AG20443 (cell line): ENCODE data around the gene RBM10.
A peak's percentile ranks its signal among the peaks of the same experiment; 100 is the strongest.

ENCODE experiments used
- DNase-seq: peaks from one replicate; pipeline ENCODE4 v3.0.0; 2012; ENCODE audit warnings: low spot score, mixed read lengths

Gene RBM10

DNA sequence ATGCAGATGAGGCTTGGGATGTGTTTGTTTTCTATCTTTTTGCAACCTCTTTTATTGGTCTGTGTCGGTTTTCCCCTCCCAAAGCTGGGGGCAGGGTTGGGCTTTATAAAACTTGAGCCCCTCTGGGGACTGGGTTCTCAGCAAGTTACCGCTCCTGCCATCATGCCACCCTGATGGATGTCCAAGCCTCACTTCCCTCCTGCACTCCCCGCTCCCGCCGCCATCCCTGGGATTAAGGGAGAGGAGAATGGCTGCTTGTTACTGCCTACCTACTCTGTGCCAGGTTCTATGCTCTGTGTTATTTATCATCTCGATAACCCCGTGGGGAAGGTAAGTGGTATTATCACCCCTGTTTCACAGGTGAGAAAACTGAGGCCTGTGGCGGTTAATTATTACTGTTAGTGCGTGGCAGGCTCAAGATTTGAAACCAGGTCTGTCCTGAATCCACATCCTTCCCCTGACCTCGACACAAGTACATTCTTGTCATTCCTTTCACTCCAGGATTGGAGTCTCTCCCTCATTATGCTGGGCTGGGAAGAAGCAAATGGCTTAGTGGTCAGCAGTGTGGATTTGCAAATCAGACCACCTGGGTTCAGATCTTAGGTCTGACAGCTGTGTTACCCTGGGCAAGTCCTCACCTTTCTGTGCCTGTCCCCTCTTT lies 53.1 kb downstream of the RBM10 start:
- DNase-seq: no peak

DNA sequence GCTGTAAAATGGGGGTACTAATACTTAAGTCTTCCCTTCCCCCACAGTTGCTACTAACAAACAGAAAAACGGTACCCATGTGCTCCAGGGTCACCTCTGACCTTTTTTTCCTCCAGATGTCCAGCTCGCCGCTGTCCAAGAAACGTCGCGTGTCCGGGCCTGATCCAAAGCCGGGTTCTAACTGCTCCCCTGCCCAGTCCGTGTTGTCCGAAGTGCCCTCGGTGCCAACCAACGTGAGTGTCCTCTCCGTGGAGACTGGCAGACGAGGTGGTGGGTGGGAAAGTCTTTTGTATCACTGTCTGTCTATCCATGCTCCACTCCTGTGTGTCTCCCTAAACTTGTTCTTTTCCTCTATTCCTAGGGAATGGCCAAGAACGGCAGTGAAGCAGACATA lies 53.7 kb downstream of the RBM10 start:
- no peak for DNase-seq

DNA sequence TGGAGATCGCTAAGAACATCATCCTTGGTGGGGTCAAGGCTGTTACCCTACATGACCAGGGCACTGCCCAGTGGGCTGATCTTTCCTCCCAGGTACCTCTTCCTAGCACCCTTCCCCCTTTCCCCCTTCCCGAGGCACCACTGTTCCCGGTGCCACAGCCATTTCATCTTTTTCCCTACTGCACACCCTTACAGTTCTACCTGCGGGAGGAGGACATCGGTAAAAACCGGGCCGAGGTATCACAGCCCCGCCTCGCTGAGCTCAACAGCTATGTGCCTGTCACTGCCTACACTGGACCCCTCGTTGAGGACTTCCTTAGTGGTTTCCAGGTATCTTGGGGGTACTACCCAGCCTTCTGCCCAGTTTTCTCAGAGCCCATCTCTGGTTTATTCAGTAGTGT lies 54.3 kb downstream of the RBM10 start:
- no peak for DNase-seq

DNA sequence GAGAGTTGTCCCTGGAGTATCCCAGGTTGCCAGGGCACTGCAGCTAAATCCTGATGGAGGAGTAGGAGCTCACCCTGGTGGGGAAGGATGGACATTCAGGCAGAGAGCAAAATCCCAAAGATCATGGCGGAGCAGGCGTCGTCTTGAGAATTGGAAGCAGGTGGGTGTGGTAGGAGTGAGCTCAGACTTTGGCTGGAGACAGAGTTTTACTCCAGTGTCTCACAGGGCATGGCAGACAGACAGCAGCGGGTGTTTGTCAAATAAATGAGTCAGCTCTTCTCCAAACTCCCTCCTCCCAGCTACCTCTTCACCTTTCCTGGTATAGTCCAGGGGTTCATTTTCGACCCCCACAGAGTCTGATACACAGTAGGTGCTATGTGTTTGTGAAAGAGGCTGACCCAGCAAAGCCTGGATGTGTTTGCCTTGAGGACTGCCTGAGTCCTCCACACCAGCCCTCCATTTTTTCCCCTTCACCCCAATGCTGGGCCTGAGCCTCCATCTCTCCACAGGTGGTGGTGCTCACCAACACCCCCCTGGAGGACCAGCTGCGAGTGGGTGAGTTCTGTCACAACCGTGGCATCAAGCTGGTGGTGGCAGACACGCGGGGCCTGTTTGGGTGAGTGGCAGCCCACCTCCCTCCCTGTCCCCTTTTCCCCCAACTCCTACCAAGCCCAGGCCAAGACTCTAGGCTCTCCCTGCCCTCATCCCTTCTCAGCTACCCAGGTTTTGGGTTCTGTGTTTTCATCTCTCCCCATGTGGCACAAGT lies 55.5 kb downstream of the RBM10 start:
- DNase-seq: peak; percentile 78

DNA sequence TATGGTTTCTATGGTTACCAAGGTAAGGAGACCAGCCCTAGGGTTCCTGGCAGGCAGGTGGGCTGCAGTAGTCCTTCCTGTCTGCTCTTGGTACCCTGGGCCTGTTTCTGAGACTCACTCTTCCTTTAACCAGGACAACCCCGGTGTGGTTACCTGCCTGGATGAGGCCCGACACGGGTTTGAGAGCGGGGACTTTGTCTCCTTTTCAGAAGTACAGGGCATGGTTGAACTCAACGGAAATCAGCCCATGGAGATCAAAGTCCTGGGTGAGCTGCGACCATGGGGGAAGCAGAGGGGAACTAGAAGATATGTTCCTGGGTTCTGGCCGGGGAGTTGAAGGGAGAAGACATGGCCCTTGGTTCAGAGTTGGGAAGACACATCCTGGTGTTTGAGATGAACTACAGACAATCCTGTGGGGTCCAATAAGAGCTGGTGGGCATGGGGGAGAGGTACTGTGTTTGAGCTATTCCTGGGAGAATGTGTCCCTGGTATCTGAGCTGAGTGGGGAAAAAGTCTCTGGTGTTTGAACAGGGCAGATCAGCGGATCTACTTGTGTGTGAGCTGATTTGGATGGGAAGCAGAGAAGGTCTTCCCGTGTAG lies 56.4 kb downstream of the RBM10 start:
- no peak for DNase-seq

DNA sequence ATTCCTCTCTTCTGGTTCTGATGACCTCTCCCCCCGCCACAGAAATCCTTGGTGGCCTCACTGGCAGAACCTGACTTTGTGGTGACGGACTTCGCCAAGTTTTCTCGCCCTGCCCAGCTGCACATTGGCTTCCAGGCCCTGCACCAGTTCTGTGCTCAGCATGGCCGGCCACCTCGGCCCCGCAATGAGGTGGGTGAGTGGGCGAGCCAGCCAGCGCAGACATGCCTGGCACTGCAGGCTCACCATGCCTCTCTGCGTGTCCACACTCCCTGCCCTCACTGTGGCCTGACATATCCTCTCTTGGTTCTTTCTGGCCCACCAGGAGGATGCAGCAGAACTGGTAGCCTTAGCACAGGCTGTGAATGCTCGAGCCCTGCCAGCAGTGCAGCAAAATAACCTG lies 57.3 kb downstream of the RBM10 start:
- DNase-seq: no peak

DNA sequence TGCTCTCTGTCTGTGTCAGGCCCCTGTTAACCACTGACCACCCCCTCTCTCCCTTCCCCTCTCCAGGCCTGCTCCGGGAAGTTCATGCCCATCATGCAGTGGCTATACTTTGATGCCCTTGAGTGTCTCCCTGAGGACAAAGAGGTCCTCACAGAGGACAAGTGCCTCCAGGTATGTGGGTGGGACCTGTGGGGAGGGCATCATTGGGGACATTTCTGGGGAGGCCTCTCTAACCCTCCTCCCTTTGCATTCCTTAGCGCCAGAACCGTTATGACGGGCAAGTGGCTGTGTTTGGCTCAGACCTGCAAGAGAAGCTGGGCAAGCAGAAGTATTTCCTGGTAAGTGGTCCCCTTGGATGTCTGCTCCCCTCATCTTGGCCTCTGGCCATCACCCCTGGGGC lies 57.9 kb downstream of the RBM10 start:
- DNase-seq: no peak

DNA sequence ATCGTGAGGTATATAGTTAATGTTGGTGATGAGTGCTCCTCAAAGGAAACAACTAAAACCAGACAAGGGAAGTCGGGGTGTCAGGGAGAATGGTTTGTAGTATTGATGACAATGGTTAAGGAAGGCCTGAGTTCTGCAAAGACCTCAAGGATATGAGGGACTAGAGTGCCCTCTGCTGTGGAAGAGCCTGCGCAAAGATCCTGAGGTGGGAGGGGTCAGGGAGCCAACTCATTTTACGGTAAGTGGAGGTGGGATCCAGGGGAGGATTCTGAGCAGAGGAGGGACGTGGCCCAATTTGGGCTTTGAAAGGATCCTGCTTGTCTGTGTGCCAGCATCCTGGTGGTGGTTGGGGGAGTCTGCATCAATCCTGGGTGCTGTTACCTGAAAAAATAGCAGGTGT lies 59.9 kb downstream of the RBM10 start:
- no peak for DNase-seq

DNA sequence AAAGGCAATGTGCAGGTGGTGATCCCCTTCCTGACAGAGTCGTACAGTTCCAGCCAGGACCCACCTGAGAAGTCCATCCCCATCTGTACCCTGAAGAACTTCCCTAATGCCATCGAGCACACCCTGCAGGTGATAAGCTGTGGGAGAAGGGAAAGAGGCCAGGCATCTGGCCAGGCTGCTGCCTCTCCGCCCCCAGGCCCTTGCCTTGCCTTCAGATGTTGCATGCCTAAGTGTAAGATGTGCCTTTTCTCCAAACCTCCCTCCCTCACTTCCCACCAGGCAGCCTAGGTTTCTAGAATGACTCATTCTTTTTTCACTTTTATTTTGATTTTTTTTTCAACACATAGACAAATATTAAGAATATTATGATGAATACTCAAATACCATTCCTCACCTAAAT lies 61.3 kb downstream of the RBM10 start:
- DNase-seq: no peak

DNA sequence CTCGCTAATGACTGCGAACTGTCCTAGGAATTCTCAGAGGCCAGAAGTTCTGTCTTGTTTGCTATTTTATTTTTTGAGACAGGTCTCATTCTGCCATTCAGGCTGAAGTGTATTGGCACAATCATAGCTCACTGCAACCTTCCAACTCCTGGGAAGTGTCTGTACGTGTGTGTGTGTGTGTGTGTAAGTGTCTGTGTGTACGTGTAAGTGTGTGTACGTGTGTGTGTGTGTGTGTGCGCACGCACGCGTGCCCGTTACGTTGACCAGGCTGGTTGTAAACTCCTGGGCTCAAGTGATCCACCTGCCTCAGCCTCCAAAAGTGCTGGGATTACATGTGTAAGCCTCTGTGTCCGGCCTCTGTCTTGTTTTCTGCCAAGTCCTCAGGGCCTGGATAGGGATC lies 63.1 kb downstream of the RBM10 start:
- no peak for DNase-seq

DNA sequence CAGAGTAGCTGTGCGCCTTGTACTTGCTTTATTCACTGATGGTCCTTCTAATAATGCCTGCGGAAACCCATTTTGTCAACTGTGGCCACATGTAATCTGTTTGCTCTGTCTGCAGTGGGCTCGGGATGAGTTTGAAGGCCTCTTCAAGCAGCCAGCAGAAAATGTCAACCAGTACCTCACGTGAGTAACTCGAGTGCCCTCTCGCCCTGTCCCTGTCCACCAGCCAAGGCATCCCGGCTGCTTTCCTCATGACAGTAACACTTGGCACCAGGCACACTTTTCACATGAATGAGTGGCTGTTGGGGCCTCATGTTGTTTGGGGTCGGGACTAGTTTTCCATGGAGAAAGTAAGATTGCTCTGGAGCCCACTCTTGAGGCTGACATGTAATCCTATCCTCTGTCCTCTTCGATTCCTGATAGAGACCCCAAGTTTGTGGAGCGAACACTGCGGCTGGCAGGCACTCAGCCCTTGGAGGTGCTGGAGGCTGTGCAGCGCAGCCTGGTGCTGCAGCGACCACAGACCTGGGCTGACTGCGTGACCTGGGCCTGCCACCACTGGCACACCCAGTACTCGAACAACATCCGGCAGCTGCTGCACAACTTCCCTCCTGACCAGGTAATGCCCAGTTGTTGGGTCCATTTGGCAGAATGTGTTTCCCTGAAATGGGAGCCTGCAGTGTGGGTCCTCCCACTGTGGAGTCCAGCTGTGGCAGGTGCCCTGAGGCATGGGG lies 64.7 kb downstream of the RBM10 start:
- DNase-seq: no peak

DNA sequence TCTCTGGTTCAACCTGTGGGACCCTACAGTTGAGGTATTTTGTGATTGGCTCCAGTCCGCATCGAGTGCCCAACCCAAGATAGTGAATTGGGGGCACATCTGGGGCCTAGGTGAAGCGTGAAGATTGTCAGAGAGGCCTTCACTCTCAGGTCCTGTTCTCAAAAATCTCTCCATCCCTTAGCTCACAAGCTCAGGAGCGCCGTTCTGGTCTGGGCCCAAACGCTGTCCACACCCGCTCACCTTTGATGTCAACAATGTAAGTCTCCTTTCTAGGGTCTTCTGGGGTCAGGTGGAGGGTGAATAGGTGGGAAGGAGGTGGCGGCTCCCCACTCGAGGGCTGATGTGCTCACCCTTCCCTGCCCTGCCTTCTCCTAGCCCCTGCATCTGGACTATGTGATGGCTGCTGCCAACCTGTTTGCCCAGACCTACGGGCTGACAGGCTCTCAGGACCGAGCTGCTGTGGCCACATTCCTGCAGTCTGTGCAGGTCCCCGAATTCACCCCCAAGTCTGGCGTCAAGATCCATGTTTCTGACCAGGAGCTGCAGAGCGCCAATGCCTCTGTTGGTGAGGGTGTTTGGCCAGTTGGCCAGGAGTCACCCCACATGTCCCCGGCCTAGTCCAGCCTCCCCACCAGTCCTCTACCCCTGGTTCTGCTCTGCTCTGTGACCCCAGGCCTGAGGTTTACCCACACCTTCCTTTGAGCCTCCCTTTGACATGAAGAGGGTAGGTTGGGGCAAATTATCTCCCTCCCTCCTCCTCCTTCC lies 65.8 kb downstream of the RBM10 start:
- DNase-seq: no peak

DNA sequence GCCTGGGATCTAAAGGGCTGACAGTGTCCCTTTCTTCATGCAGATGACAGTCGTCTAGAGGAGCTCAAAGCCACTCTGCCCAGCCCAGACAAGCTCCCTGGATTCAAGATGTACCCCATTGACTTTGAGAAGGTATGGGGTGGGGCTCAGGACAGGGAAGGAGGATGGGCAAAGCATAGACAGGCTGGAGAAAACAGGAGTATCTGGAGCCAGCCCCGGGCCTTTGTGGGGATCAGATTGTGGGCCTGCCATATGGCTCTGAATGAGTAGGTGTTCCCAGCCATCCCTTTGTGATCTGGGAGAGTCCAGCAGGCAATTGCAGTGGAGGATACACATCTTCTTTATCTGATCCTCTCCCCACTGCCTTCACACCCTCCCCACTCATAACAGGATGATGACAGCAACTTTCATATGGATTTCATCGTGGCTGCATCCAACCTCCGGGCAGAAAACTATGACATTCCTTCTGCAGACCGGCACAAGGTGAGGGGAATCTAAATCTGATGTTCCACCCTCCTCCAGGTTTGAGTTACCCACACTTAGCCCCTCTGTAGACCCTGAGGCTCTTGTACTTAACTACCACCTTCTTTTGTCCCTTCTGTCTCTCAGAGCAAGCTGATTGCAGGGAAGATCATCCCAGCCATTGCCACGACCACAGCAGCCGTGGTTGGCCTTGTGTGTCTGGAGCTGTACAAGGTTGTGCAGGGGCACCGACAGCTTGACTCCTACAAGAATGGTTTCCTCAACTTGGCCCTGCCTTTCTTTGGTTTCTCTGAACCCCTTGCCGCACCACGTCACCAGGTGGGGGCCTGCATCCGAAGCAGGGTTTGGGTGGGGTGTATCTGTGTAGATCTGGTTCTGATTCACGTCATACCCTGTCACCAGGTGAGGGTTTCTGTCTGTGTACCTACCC lies 67.6 kb downstream of the RBM10 start:
- DNase-seq: no peak

DNA sequence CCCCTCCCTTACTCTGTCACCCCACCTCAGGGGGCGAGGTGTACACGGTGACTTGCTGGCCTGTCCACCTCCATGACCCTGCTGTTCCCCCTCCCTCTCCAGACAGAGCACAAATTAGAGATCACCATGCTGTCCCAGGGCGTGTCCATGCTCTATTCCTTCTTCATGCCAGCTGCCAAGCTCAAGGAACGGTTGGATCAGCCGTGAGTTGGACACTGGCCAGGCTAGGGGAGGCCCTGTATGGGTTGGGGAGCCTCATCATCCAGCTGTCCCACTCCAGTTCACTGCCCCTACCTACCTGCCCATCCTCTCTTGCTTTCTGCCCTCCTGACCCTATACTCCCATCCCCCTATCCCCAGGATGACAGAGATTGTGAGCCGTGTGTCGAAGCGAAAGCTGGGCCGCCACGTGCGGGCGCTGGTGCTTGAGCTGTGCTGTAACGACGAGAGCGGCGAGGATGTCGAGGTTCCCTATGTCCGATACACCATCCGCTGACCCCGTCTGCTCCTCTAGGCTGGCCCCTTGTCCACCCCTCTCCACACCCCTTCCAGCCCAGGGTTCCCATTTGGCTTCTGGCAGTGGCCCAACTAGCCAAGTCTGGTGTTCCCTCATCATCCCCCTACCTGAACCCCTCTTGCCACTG lies 69.5 kb downstream of the RBM10 start:
- no peak for DNase-seq

DNA sequence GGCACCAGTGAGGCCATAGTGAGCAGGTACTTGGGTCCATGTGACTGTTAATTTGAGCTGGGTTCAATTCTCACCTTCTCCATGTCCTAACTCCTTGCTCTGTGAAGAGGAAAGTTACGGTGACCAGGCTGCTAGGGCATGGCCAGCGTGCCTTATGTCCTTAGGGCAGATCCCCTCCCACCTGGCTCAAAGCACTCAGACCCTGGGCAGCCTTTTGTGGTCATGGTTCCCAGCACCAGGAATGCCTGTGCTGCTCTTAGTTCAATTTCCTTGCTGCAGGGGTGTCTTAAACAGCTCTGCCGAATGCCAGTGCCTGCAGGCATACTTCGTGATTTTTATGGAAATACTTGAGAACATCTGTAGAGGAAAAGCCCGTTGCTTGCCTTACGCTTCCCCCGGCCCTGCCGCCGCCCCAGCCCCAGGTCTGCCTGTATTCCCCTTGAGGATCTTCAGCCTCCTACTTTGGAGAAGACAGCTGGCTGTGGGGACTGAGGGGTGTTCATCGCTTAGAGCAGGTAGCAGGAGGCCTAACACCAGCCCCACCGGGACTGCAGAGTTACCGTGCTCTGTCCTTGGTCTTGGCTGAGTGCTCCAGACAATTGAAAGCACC lies 70.4 kb downstream of the RBM10 start:
- DNase-seq: no peak

DNA sequence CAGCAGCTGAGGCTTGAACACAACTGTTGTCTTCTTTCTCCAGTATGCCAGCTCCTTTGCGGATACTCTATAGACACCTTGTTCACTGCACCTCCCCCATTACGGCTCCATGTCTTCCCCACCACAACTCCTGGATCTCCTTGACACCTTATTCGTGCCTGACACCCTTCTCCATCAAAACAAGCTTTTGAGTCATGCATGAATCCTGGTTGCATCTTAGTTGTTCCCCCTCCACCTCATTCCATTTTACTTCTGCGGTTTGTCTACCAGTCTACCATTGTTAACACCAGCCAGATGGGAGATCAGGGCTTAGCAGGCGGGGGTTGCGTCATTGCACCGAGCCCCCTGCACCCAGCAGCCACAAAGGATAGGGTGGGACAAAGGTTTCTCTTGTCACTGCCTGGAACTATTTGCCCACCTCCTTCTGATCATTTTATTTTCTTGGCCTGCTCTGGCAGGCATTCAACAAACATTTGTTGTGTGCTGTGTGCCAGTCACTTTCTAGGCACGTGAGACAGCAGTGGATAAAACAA lies 71.4 kb downstream of the RBM10 start:
- DNase-seq: no peak

DNA sequence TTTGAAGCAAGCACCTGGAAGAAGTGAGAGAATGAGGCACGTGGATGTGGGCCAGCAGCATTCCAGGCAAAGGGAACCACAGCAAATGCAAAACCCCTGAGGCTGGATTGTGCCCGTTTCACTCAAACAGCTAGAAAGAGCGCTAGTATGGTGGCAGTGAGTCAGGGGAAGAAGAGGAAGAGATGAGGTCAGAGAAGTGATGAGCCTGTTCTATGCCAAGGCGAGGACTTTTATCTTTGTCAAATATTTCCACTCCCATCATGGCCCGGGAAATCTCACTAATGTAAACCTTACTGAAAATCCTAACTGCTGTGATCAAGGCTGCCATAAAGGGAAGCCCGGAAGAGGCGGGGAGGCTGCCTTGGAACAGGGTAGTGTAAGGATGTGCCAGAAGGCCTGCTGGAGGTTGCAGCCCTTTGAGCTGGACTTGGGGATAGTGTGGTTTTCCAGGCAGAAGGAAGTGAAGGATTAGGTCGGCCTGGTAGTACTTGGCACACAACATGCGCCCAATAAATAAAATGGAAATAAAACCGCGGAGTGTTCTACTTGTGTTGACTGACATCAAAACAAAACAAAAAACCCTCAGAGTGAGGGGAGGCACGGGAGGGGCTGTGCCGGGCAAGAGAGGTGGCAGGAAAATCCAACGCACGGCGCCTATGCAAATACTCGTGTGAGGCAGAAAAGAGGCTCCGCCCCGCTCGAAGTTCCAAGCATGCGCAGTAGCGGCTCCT lies 72.3 kb downstream of the RBM10 start:
- peak; percentile 52 for DNase-seq

DNA sequence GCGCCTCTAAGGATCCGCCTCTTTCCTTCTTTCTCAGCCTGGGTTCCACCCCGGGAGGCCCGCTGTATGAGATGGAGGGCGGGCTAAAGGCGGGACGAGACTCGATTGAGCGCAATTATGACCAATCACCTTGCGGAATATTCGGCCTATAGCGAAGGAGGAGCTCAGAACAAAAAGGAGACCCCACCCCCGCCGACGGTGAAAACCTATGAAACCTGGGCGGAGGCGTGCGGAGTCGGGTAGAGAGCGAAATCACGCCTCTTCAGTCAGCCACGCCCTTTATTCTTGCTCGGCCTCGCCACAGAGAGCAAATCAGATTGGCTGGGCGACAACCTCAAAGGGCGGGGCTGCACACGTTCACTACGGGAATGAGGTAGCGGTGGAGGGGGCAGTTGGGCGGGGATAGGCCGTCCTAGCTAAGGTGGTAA lies 72.8 kb downstream of the RBM10 start:
- DNase-seq: peak; percentile 89
